Hematopoietic multipotent progenitor cell treated with erythropoietin and hydrocortisone succinate and interleukin-3 and kit ligand, for 15 days (in vitro differentiated cells): ENCODE measurements around the gene PSG7.
A peak's percentile ranks its signal among the peaks of the same experiment; 100 is the strongest.
"Not testable (repeated sequence)": the region's sequence is repeated elsewhere in the genome, so short reads cannot be mapped to it uniquely, and the experiment has no call there.

Experiments
- DNase-seq: peaks from one replicate; pipeline ENCODE4 v3.0.0-alpha.2; 2015; ENCODE audit warnings: low spot score

The PSG7 gene

DNA sequence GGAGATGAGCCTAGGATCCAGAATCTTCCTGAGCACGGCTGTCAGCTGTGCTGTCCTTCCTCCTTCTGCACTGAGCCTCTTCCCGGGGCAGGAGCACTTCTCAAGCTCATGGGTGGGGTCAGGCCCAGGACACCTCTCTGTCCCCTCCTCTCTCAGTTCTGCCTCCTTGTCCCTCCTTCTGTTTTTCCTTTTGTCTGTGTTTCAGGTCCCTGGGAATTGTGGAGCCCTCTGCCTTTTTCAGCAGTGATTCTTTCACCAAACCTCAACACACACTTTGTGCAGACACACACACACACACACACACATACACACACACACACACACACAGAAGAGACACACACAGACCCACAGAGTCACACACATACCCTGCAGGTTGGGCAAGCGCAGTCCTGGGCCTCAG lies at the start of gene PSG7:
Gene PSG7, minus strand, starts transcription at position 101 of the 400 bp plus-strand sequence. CDS start 131 bp downstream, outside the sequence.
- DNase-seq, result not testable (repeated sequence)

GRCh38 chr19:42985588-42985987 lies 48.6 kb upstream of the PSG7 start:
- DNase-seq, result no peak

DNA sequence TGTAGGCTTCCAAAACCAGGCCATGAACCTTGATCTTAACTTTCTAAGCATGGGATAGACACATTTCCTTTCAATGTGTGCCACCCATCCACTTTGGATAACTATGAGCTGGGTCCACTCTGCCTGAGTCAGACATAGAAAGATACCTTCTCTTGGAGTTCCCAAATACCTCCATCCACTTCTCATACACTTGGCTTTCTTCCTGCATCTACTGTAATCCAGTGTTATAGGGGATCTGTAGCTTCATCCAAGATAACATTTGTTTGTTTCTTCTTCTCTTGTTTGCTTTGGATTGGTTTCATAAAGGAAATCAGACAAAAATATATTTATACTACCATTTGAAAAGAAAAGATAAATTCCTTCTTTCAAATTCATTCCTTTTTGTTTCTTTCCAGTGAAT lies 45.1 kb upstream of the PSG7 start:
- DNase-seq, result not testable (repeated sequence)

- not testable (repeated sequence) for DNase-seq
Observed at GRCh38 chr19:42971451-42971850, 34.4 kb upstream of the PSG7 start.

GRCh38 chr19:42965176-42965575 lies 28.2 kb upstream of the PSG7 start:
- DNase-seq, result no peak

DNA sequence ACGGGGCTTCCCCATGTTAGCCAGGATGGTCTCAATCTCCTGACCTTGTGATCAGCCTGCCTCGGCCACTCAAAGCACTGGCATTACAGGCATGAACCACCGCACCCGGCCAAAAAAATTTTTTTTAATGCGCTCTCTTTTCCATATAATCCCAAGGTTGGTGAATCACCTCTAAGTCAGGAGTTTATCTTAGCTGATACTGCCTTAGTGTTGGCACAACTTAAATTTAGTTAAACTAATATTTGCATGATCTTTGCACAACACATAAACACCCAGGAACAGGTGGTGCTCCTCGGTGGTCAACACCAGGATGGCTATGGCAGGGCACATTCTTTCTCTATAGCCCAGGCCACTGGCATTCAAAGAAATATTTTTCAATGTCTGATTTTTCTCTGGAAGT lies 24.1 kb upstream of the PSG7 start:
- no peak for DNase-seq

GRCh38 chr19:42952126-42952525 lies 15.1 kb upstream of the PSG7 start:
- DNase-seq, result not testable (repeated sequence)

DNA sequence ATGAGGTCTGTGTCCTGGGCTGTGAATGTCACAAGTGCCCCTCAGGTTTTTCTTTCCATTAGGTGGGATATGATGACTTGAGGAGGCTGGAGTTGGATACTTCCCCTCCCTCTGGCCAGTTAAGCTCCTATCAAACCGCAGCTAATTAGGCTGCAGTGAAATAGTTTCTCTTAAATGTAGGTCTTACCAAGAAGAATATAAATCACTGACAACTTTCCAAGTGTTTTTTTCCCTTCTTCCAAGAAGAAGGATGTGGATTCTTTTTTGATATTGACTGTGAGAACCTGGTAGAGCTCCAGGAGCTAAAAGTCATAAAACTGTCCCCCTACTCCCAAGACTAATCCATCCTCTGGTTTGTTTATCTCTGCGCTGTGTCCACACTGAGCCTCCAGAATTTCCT lies 14.5 kb upstream of the PSG7 start:
- not testable (repeated sequence) for DNase-seq

- no peak for DNase-seq
Observed at GRCh38 chr19:42942187-42942789, 5.3 kb upstream of the PSG7 start.

DNA sequence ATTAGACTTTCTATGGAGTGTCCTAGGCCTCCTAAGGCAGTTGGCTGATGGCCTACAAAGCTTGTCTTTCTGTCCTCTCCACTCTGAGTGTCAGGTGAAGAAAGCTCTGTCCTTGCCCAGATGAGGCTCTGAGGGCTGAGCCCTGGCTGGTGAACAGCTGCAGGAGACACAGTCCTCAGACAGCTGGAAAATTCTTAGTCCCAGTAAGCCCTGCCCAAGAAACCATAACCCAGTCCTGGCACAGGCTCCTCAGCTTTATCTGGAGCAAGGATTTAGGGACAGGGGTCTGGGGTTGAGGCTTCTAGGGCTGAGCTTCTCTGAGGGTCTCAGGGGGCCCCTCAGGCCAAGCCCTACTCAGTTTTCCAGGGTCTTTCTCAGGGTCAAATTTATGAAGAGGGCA lies 2.3 kb downstream of the PSG7 start:
- not testable (repeated sequence) for DNase-seq

DNA sequence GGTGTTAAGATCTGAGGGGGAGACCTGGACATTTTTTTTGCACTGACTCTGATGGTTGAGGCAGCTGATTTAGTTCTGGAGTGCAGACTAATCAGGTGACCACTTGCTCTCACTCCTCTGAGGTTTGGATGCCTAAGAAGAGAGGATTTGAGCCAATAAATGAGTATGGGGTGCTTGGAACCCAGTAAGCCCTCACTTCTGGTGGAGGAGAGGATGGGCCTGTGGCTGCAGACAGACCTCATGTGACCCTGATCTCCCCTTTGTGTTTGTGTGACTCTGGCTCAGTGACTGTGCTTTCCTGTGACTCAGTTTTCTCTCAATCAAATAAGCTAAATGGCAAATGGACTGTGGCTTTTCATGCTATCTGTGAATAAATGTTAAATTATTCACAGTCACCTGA lies 2.8 kb downstream of the PSG7 start:
- not testable (repeated sequence) for DNase-seq

DNA sequence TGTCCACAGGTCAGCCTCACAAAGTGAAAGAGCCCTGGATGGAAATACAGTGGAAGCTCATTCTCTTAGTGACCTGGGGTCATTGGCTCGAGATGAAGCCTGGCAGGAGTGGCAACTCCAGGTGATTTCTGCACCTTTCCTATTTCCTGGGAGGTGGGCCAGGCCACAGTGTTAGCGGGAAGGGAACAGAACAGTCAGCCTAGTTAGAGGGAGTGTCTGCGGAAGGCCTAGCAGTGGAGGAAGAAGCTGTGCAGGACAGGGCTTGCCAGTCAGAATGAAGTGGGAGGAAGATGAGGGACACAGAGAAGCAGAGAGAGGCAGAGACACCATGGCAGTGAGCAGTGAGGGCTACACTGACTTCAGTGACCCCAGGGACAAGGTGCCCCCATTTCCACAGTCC lies 3.6 kb downstream of the PSG7 start:
- not testable (repeated sequence) for DNase-seq

DNA sequence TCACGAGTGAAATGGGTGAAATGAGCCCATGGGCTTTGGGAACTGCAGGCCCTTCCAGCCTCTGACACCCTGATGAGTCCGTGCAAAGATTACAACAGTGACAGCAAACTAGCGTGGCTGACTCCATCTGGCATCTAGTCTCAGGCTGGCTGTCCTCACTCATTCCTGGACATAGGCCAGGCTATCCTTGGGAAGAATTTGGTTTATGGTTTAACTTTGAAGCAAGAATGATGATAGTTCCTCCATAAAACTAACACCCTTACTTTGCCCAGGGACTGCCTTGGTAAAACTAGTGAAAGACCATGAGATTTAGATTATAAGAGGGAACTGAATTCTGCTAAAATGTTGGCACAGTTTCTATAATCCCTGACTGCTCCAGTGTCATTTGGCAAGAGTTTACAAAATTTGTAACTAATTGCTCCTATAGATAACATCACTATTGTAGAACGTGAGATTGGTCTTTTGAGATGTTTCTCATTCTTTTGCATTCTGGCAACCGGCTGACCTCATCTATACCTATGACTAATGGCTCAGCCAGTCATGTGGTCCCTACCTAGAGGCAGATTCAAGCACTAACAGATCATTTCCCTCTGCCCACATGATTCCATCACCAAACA lies 4.4 kb downstream of the PSG7 start:
- DNase-seq, result not testable (repeated sequence)

- DNase-seq, result not testable (repeated sequence)
Observed at GRCh38 chr19:42930214-42930613, 6.8 kb downstream of the PSG7 start.

DNA sequence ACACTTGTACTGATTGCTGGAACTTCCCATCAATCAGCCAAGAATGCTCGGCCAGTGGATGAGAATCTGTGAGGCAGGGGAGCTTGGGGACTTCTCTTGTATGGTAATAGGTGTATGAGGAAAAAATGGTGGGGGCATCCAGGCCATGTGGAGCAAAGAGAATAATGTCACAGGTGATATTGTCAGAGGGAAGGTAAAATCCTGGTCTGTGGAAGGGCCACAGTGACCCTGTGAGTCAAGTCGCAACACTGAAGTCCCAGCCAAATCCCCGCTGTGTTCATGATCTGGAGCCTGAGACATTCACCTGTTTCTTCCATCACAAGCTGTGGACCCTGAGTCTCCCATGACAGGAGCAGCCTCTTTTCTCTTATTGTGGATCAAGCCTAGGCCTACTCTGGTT lies 8.1 kb downstream of the PSG7 start:
- no peak for DNase-seq

GRCh38 chr19:42926781-42927180 lies 10.2 kb downstream of the PSG7 start:
- no peak for DNase-seq

GRCh38 chr19:42923106-42923505 lies 13.9 kb downstream of the PSG7 start:
- peak; percentile 12 for DNase-seq

GRCh38 chr19:42920971-42921370 lies 16.0 kb downstream of the PSG7 start:
- DNase-seq, result not testable (repeated sequence)

DNA sequence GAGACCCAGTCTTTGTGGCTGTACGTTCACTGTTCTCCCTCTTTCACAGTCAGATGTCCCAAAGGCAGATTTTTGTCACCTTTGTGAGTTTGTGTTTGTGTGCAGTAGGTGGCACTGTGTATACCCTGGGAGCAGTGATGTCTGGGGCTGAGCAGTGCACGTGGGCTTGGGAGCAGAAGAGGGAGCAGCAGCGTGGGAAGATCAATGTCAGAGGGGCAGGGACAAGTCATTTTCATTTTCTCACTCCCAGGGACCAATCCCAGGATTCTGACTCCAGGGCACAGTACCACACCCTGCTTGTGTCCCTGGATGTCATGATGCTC lies 17.3 kb downstream of the PSG7 start:
- no peak for DNase-seq

DNA sequence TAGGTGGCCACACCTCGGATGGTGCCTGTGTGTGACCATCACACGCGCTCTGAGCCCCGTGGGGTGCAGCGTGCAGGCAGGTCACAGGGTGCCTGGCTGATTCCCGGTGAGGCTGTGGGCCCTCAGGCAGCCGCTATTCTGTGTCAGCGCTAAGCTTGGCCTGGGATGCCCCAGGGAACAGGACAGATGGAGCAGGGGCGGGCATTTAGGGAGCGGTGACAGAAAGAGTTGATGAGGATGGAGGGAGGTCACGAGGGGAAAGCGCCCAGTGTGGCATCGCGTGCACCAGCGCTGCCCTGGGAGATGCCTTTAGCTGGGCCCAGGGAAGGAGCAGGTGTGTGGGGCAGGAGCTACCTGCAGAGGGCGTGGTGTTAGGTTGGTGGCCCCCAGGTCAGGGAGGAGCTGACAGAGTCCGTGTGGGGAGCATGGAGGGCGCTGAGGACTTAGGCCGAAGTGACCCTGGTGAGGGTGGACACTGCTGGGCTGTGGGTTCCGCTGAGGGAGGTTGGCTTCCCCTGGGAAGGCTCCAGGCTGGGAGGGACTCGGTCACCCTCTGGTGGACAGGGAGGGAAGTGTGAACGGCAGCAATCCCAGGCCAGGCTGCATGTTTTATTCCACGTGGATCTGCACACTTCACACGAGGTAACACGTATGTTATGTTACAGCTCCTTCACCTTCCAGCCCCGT lies 17.8 kb downstream of the PSG7 start:
- not testable (repeated sequence) for DNase-seq

- not testable (repeated sequence) for DNase-seq
Observed at GRCh38 chr19:42918377-42919069, 18.5 kb downstream of the PSG7 start.

- not testable (repeated sequence) for DNase-seq
Observed at GRCh38 chr19:42917634-42918033, 19.4 kb downstream of the PSG7 start, which contains the start of gene PSG6. Gene PSG6, minus strand, starts transcription at chr19:42917894. Its CDS starts 102 bp downstream, at chr19:42917792.

DNA sequence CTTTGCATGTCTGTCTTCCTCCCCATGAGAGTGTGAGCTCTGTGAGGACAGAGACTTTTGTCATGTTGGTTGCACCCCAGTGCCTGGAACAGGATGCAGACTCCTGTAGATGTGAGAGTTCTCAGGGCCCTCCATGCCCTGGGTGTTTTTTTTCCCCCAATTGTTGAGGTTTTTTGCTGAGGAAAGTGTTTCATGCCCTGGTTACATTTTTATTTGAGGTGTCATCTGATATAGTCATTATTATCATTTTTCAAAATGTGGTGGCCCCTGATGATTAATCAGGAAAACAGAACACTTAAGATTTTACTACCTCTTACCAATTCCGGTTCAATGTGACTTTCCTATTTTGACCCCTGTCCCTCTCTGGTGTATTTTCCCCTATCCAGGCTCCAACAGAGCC lies 20.1 kb downstream of the PSG7 start:
- DNase-seq, result not testable (repeated sequence)
